ENCODE data around the gene ACSM3.
"Not testable (repeated sequence)": the region's sequence is repeated elsewhere in the genome, so short reads cannot be mapped to it uniquely, and the experiment has no call there.

The ACSM3 gene

GRCh38 chr16:20760346-20760745 lies 3.5 kb upstream of the ACSM3 start:
- no peak for FAIRE-seq

DNA sequence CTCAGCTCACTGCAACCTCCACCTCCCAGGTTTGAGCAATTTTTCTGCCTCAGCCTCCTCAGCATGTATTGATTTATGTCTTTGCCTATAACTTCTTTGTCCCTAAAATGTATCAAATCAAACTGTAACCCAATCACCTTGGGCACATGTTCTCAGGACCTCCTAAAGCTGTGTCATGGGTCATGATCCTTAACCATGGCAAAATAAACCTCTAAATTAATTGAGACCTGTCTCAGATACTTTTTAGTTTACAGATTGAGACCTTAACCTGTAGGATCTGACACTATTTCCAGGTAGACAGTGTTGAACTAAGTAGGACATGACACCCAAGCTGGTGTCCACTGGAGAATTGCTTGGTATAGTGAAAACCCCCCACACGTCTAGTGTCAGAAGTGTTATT lies 2.6 kb upstream of the ACSM3 start:
- FAIRE-seq = no peak

GRCh38 chr16:20762404-20763123 lies 1.2 kb upstream of the ACSM3 start:
- FAIRE-seq = no peak

DNA sequence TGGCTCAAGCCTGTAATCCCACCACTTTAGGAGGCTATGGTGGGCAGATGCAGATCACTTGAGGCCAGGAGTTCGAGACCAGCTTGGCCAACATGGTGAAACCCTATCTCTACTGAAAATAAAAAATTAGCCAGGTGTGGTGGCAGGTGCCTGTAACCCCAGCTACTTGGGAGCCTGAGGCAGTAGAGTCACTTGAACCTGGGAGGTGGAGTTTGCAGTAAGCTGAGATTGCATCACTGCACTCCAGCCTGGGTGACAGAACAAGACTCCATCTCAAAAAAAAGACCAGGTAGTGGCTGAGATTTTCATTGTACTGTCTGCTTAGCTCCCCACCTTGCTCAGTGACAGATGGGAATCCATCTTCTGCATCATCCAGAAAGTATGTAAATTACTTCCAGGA lies 634 bp downstream of the ACSM3 start:
- not testable (repeated sequence) for FAIRE-seq

DNA sequence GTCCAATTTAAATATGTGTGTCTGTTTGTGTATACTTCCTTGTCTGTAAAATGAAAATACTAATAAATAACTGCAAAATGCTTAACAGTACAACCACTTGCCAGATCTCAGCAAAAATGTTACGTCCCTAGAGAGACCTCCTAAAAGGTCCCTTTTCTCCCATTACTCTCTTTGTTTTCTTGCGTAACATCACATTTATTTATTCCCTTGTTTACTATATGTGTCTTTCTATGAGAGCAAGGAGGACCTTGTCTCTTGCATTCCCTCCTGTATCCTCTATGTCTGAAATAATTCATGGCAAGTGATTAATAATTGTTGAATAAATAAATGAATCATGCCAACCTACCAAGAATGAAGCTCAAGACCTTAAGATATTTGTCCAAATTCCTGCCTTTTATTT lies 1.9 kb downstream of the ACSM3 start:
- no peak for FAIRE-seq

GRCh38 chr16:20766294-20766693 lies 2.5 kb downstream of the ACSM3 start:
- FAIRE-seq = no peak

GRCh38 chr16:20767577-20767976 lies 3.8 kb downstream of the ACSM3 start:
- FAIRE-seq = no peak

DNA sequence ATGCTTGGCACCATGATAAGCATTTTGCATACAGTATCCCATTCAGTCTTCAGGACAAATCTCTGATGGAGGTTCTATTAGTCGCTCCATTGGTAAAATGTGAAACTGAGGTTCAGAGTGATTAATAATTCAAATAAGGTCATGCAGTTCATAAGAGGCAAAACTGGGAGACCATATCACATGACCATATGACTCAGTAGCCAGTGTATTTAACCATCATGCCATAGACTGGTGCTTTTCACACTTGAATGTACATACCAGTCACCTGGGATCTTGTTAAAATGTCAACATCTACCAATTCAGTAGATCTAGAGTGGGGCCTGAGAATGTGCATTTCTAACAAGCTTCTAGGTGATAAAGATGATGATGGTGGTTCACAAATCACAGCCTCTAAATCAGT lies 4.3 kb downstream of the ACSM3 start:
- no peak for FAIRE-seq

DNA sequence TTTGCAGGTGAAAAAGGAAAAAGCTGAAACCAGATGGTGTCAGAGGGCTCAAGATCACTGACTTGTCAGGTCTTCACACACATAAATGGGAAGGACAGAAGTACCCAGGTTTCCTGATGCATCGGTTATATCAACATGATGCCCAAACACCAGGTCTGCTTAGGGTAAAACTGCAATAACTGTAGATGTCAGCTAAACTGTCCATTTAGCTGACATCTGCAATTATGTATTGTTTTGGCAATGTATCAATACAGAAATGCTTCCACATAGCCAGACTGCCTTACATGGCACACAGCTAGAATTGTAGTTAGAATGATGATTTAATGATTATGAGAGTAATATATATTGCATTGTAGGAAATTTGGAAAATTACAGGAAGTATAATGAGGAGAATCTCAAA lies 5.0 kb downstream of the ACSM3 start:
- FAIRE-seq = no peak

- no peak for FAIRE-seq
Observed at GRCh38 chr16:20773679-20774078, 9.9 kb downstream of the ACSM3 start.

DNA sequence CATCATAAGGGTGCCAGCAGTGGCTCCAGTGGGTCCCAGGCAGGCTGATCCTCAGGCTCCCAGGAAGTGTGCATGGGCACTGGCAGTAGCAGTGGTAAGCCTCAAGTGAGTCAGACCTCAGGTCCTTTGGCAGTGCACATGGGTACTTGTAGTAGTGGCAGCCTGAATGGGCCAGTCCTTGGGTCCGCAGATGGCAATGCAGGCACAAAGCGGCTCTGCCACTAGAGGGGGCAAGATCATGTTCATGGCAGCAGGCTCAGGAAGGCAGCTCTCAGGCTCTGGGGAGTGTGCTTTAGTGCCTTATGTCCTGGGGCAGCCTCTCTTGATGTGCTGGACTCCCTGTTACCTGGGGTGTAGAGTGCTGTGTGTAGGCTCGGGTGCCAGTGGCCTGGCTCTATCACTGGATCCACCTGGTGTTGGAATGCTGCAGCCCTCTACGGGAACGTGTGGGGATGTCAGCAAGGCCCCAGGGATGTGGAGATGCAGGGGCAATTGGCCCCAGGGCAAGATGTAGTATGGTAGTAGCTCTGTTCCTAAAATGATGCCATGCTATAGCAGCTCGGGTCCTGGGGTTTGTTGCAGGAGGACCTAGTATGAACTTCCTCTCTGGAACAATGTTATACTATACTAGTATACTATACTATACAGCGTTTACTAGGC lies 11.0 kb downstream of the ACSM3 start:
- FAIRE-seq = no peak

DNA sequence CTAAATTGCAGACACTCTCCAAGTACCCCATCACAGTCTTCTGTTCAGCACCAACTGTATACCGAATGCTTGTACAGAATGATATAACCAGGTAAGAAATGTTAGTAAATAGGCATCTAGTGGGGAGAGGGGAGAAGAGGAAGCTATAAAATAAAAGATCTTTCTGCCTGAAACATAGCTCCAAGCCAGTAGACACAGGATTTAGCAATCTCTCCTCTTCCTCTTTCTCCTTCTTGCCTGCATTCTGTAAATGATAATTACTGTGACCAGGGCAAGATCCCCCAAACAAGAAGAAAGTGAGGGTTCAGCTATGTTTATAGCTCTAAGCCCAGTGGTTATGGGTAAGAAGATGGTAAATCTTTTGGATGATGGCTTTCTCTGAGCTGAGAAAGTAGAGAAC lies 17.9 kb downstream of the ACSM3 start:
- peak; percentile 5 for FAIRE-seq

GRCh38 chr16:20782470-20782869 lies 18.7 kb downstream of the ACSM3 start:
- no peak for FAIRE-seq

- FAIRE-seq = no peak
Observed at GRCh38 chr16:20784204-20784603, 20.4 kb downstream of the ACSM3 start.

DNA sequence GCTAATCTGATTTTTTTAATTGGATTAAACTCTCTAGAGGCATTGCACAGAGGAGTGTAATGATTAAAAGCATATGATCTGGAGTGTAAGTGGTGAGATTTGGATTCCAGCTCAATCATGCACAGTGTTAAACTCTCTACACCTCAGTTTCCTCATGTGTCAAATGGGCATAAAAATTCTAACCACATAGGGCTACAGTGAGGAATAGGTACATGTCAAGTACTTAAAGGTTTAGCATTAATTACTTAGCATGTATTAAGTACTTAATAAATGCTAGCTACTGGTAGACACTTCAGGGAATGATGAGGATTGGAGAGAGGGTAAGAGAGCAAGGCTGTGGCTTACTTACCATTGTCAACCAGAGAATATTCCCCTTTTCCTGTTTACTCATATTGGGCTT lies 25.3 kb downstream of the ACSM3 start:
- no peak for FAIRE-seq

GRCh38 chr16:20791923-20792612 lies 28.3 kb downstream of the ACSM3 start:
- FAIRE-seq = no peak

DNA sequence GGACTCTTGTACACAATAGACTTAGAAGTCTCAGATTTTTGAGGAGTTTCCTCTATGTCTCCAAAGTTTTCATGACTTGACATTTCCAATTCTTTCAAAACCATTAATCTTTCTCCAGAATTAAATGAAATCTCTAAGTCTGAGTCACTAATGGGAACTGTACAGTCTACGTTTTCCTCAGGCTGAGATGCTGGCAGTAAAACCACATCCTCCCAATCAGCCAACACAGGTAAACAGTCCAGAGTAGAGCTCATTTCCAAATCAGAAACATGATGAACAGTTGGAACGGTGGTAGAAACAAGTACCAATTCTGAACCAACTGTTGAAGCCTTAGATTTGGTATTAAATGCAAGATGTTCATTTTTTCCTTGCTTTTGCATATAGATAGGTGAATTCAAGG lies 34.5 kb downstream of the ACSM3 start:
- FAIRE-seq = no peak

DNA sequence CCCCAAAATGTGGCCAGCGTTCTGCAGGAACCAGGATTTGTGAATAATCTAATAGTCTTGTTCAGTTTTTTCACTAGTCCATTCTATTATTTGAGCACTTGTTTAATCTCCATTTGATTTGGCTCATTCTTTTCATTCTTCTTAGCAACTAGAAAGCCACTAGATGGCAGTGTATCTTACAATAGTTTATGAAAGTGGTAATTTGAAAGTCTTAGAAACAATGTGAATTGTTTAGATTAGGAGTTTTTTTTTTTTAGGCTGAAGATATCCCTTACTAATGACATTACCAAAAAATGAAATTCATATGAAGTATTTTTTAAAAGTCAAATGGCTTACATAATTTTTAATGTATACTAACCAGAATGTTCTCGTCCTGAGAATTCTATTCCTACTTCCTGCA lies 35.8 kb downstream of the ACSM3 start:
- peak; percentile 62 for FAIRE-seq

- FAIRE-seq = no peak
Observed at GRCh38 chr16:20801278-20801677, 37.5 kb downstream of the ACSM3 start.

- FAIRE-seq = no peak
Observed at GRCh38 chr16:20803192-20803560, 39.4 kb downstream of the ACSM3 start.

GRCh38 chr16:20803561-20804214 lies 39.9 kb downstream of the ACSM3 start:
- FAIRE-seq = no peak

- FAIRE-seq = not testable (repeated sequence)
Observed at GRCh38 chr16:20805684-20806167, 41.9 kb downstream of the ACSM3 start.
